ENCODE measurements around the gene SH3BP5L. TPM values are rescaled to one million over a fixed set of nuclear protein-coding genes. Genes with fewer than 3 reads are reported as not detected.

SH3BP5L gene
- total and polyA plus RNA-seq, 2 of the 8 experiments (the other 6 are each of a cell fraction or from before 2014, with no cell fraction given), result 20.2 to 28.4 TPM

DNA sequence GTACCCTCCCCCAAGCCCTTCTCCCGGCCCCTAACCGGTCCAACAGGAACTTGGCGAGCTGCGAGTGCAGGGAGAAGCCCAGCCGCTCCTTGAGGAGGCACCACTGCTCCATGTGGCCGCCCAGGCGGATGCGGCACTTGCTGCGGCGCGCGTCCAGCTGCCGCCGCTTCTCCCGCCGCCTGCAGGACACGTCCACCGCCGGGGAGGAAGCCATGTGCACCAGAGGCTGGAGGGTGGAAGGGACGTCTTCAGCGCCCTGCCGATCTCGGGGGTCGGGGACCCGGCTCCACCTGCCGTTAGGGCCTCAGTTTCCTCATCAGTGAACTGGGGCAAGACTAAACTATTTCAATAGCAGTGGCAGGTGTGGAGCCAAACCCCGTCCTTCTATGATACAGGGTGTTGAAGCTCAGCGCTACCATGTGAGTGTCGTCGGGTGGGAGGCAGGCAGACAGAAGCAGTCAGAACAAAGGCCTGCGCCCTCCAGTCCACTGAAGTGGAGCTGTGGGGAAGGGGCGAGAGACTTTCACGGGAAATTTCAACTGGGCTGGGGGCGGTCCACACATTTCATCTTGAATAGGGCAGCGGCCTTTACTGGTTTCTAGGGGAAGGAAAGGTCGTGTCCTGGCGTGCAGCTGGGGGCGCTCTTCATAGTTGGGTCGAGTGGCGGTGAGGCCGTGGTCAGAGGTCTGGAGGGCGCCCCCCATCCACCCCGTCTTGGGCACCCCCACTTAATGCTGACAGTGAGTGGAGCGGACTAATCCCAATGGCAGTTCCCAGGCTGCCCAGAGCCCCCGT, 32.6 kb upstream of the SH3BP5L start:
- CTCF ChIA-PET (ENCODE audit: partially characterized antibody), result interaction anchor here (0.6 to 5.0 kb wide), 17 partner anchors 9 to 777 kb away, joined by 3 to 58 read pairs (median 5); partner anchors contain the start of genes PGBD2, SH3BP5L and ZNF672
- Histone ChIP-seq H3K14ac (ENCODE audit: insufficient read length) (no peak overlapping the region), H3K4me3 (ENCODE audit: extremely low read depth in 1 of 4, insufficient read depth in 2 of 4, low read depth in 3 of 4, low read length in 4 of 4) (peak overlapping the region; percentile 76 to 93 (median 84)), H3K4ac (replicated peaks; ENCODE audit: insufficient read length, low read depth, low read length) (peak overlapping the region; percentile 47), H3K4me1 (replicated peaks in 1 of 4; ENCODE audit: control insufficient read depth in 3 of 4, insufficient read depth in 4 of 4, low read length in 3 of 4) (peaks cover 3 to 15% (median 10%) of the 10 kb centered on the region in 4 experiments), H4K20me1 (replicated peaks in 1 of 2; ENCODE audit: control insufficient read depth in 1 of 2, insufficient read depth in 2 of 2, low read length in 2 of 2) (peaks cover 0 to 3% of the 10 kb centered on the region in 2 experiments), H2AK5ac (ENCODE audit: low read depth, low read length) (no peak overlapping the region), H2AFZ (ENCODE audit: low read length) (peak overlapping the region; percentile 85; the same call in 1 of the 2 replicates), H4K5ac (ENCODE audit: insufficient read length, low read depth, low read length) (peak overlapping the region; percentile 53), H3K27ac (ENCODE audit: low read depth, low read length) (peak overlapping the region; percentile 75), H3K79me2 (ENCODE audit: control insufficient read depth in 1 of 2, insufficient read depth in 2 of 2, low read length in 2 of 2) (peaks cover 0 to 8% of the 10 kb centered on the region in 2 experiments; a peak in 1 of 4 replicates), H3K4me2 (ENCODE audit: insufficient read depth in 1 of 2, low read depth in 2 of 2, low read length in 2 of 2) (peak overlapping the region; percentile 80 to 99), H3K23me2 (ENCODE audit: low read depth, low read length) (peaks cover 20% of the 10 kb centered on the region), H4K8ac (ENCODE audit: extremely low read depth, insufficient read depth, low read length) (peak overlapping the region; percentile 76), H3K27me3 (replicated peaks in 1 of 4; ENCODE audit: control insufficient read depth in 3 of 4, extremely low read depth in 1 of 4, insufficient read depth in 3 of 4, low read length in 3 of 4) (peaks cover 0 to 15% (median 6%) of the 10 kb centered on the region in 4 experiments; a peak in 4 of 7 replicates), H3K56ac (replicated peaks; ENCODE audit: insufficient read length, low read depth, low read length) (peak overlapping the region; percentile 43), H3K23ac (ENCODE audit: insufficient read length) (no peak overlapping the region), H2BK20ac (ENCODE audit: low read length) (no peak overlapping the region), H3K79me1 (ENCODE audit: low read depth, low read length) (no peaks in the 10 kb centered on the region), H2BK120ac (replicated peaks; ENCODE audit: low read depth, low read length) (no peak overlapping the region), H3K9me3 (ENCODE audit: insufficient read depth in 2 of 2, low read depth in 1 of 2, low read length in 1 of 2) (no peaks in the 10 kb centered on the region), H3K18ac (ENCODE audit: extremely low read depth, low read length) (peak overlapping the region; percentile 88), H2BK12ac (ENCODE audit: low read depth, low read length) (peak overlapping the region; percentile 62; the same call in 1 of the 2 replicates), H3K9ac (replicated peaks in 1 of 4; ENCODE audit: extremely low read depth in 1 of 4, low read depth in 3 of 4, low read length in 3 of 4) (peak overlapping the region; percentile 67 to 81 (median 77)), H3K36me3 (ENCODE audit: control insufficient read depth in 2 of 4, insufficient read depth in 4 of 4, low read length in 3 of 4) (peaks cover 10 to 25% (median 19%) of the 10 kb centered on the region in 4 experiments), H2BK5ac (ENCODE audit: low read depth, low read length) (peak overlapping the region; percentile 27; the same call in 1 of the 2 replicates), H2BK15ac (ENCODE audit: low read length) (peak overlapping the region; percentile 36; the same call in 1 of the 2 replicates), H4K91ac (replicated peaks; ENCODE audit: insufficient read length, low read length) (peak overlapping the region; percentile 77)
- POLR2A ChIA-PET (ENCODE audit: partially characterized antibody), result interaction anchor here (0.6 to 5.9 kb wide), 18 partner anchors 9 to 1528 kb away, joined by 3 to 46 read pairs (median 6); partner anchors contain the start of genes PGBD2, SH3BP5L and ZNF672
- 2% methylated on average over 35 of the region's 45 CpGs; no CpG with 5 or more reads in 1 of the 2 experiments for WGBS, 2 experiments (ENCODE audit: extremely low coverage in 1 of 2, insufficient coverage in 1 of 2, insufficient read length in 1 of 2, insufficient replicate concordance in 2 of 2, low coverage in 1 of 2, low lambda C conversion rate in 2 of 2, missing lambda C conversion rate in 1 of 2)
- no peak for FAIRE-seq
- peak; percentile 39 to 82 for DNase-seq (ENCODE audit: low read depth in 1 of 2, low spot score in 2 of 2)
- no peak for TF ChIP-seq CEBPB (IDR thresholded peaks at IDR 0.05; ENCODE audit: low read depth, low read length)
- TF ChIP-seq KDM5A (IDR thresholded peaks at IDR 0.05; ENCODE audit: low read length), result no peak
- TF ChIP-seq KDM1A (IDR thresholded peaks at IDR 0.05; ENCODE audit: borderline replicate concordance, low read length), result 0 out of 2 replicates have a peak, but pooled peaks have one; percentile 8
- no peak for TF ChIP-seq EZH2 (IDR thresholded peaks at IDR 0.05; ENCODE audit: low read depth, low read length, severe bottlenecking)
- TF ChIP-seq EP300 (IDR thresholded peaks at IDR 0.05; ENCODE audit: borderline replicate concordance in 1 of 2, low read depth in 2 of 2, low read length in 2 of 2), result peak; percentile 6 to 11; a peak in 2 of 3 replicates
- TF ChIP-seq, protein P1, sequence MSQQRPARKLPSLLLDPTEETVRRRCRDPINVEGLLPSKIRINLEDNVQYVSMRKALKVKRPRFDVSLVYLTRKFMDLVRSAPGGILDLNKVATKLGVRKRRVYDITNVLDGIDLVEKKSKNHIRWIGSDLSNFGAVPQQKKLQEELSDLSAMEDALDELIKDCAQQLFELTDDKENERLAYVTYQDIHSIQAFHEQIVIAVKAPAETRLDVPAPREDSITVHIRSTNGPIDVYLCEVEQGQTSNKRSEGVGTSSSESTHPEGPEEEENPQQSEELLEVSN (IDR thresholded peaks at IDR 0.05), result peak; percentile 89
- TF ChIP-seq POLR2A (IDR thresholded peaks at IDR 0.05; ENCODE audit: control extremely low read depth in 1 of 2, low read depth in 2 of 2, low read length in 2 of 2), result peak; percentile 33 to 72
- TF ChIP-seq CHD1 (IDR thresholded peaks at IDR 0.05; ENCODE audit: low read depth, low read length), result no peak
- TF ChIP-seq ZNF274 (IDR thresholded peaks at IDR 0.05; ENCODE audit: borderline replicate concordance, extremely low read depth, low read length), result no peak
- TF ChIP-seq SUZ12 (IDR thresholded peaks at IDR 0.05; ENCODE audit: low read length), result no peak

Measured in H1 (cell line).